ENCODE results near the gene STPG1.

STPG1 gene

DNA sequence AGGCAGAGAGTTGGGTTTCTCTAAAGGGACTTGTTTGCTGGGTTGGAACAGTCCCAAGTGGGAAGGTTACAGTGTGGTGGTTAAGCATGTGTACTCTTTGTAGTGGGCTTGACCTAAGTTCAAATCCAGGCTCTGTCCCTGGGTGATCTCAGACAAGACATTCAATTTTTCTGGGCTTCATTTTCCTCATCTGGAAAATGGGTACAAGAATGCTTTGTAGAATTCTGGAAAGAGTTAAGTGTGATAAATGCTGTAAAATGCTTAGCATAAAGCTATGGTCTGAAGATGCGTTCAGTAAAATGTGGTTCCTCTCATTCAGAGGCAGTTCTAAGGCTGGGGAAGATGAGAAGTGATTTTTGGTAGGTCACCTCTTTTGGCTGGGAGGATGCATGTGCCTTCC lies 93.6 kb downstream of the STPG1 start:
- no peak overlapping the region for H3K27ac ChIP-seq

DNA sequence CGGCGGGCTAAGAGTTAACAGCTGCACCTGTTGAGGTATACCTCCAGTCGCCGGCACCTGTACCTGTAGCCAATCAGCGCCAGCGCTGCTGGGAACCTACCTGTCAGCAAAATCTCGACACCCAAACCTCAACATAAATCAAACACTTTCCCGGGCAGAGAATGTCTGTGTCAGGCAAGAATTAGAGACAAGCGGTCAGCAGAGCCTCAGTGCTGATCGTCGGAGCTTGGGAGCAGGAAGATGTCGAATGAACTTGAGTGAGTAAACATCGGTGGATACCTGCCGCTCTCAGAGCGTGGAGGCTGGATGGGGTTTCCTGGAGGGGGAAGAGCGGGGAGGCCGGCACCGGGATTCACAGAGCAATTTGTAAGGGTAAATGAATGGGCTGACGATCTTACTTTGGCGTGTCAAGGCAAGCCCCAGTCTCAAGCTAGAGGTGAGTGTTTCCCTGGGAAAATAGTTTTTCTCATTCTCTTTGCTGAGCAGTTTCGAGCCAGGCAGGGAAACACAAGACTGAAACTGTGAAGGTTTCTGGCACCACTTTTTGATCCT lies 94.2 kb downstream of the STPG1 start, which contains the start of gene GRHL3:
GRHL3 (plus strand) TSS at position 46 of the 552 bp plus-strand sequence; CDS start at position 241, 195 bp downstream.
- TF ChIP-seq, protein P1, sequence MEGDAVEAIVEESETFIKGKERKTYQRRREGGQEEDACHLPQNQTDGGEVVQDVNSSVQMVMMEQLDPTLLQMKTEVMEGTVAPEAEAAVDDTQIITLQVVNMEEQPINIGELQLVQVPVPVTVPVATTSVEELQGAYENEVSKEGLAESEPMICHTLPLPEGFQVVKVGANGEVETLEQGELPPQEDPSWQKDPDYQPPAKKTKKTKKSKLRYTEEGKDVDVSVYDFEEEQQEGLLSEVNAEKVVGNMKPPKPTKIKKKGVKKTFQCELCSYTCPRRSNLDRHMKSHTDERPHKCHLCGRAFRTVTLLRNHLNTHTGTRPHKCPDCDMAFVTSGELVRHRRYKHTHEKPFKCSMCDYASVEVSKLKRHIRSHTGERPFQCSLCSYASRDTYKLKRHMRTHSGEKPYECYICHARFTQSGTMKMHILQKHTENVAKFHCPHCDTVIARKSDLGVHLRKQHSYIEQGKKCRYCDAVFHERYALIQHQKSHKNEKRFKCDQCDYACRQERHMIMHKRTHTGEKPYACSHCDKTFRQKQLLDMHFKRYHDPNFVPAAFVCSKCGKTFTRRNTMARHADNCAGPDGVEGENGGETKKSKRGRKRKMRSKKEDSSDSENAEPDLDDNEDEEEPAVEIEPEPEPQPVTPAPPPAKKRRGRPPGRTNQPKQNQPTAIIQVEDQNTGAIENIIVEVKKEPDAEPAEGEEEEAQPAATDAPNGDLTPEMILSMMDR (IDR thresholded peaks at IDR 0.05; ENCODE audit: low read depth, low read length, missing control alignments), result no peak
- no peaks in the 10 kb centered on the region for H3K36me3 ChIP-seq (replicated peaks)
- DNase-seq, result no peak
- H3K4me3 ChIP-seq (ENCODE audit: low read depth, low read length), result no peak within 1 kb of the TSS
- H3K27ac ChIP-seq, result no peak within 1 kb of the TSS
- peaks cover 65% of the 10 kb centered on the region for H3K27me3 ChIP-seq (replicated peaks)
- in situ Hi-C loops (cut with HindIII; ENCODE audit: low pct_ligation_motif_present, low sequenced_read_pairs), result no loop called here

More for the DNA sequence above, 93.6 kb downstream of the STPG1 start:
- Histone ChIP-seq H3K27me3 (replicated peaks) (peaks cover 71% of the 10 kb centered on the region), H3K4me3 (ENCODE audit: low read depth, low read length) (no peak overlapping the region), H3K36me3 (replicated peaks) (no peaks in the 10 kb centered on the region)
- DNase-seq, result no peak
- TF ChIP-seq, protein P1 (IDR thresholded peaks at IDR 0.05; ENCODE audit: low read depth, low read length, missing control alignments), result no peak
- in situ Hi-C loops (cut with HindIII; ENCODE audit: low pct_ligation_motif_present, low sequenced_read_pairs), result no loop called here

DNA sequence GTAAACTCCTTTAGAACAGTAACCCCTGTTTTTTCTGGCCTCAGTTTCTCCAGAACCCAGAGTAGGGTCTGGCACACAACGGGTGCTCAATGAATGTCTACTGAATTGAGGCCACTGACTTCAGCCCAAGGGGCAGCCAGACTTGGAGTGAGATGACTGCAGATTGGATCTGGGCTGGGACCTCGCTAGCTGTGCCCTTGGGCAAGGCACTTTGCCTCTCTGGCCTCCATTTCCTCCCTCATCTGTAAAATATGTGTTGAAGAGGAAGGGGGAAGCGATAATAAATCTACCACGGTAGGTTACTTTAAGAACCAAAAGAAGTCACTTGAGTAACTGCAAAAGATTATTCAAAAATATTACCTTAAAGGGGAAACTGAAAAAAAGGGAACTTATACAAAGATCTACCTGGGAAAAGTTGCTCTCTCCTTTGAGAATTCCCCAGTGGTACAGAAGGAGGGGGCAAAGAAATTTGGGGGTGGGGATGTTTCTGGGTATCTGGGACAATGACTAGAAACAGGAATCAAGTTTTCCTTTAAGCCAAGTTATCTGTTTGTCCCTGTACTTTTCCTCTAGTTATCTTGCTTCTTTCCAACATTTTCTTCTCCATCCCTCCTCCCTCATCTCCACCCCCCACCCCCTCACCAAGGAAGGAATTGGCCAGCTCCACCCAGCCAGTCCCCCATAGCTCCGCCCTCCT lies 94.8 kb downstream of the STPG1 start:
- TF ChIP-seq, protein P1 (IDR thresholded peaks at IDR 0.05; ENCODE audit: low read depth, low read length, missing control alignments), result no peak
- in situ Hi-C loops (cut with HindIII; ENCODE audit: low pct_ligation_motif_present, low sequenced_read_pairs), result no loop called here
- H3K4me3 ChIP-seq (ENCODE audit: low read depth, low read length), result no peak overlapping the region

DNA sequence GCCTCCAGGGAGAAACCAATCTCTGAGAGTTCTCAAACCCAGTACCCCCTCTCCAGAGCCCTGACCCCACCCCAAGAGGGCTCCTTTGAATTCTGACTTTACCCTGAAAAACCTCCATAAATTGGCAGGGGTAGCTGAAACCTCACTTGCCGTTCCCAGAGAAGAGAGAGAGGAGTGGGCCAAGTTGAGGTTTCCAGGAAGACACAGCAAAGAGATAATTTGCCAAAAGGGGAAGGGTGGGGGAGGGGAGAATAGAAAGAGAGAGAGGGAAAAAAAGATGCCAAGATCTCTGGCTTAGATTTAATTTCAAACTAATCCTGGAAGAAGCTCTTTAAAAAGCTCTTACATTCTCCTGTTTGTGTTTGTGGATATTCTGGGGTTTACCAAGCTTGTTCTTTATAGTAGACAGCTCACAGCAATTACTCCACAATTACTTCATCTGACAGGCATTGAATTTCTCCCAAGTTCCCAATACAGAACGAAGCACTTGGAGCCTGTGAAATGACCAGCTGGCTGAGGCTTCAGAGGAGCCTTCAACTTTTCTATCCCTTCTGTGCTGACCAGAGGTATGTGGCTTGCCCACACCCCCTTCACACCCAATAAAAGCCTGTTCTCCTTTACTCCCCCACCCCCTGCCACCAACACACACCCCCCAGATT lies 95.5 kb downstream of the STPG1 start:
- DNase-seq, result no peak
- TF ChIP-seq, protein P1 (IDR thresholded peaks at IDR 0.05; ENCODE audit: low read depth, low read length, missing control alignments), result no peak
- Histone ChIP-seq H3K36me3 (replicated peaks) (no peaks in the 10 kb centered on the region), H3K4me3 (ENCODE audit: low read depth, low read length) (no peak overlapping the region), H3K27me3 (replicated peaks) (peaks cover 56% of the 10 kb centered on the region), H3K27ac (no peak overlapping the region)
- in situ Hi-C loops (cut with HindIII; ENCODE audit: low pct_ligation_motif_present, low sequenced_read_pairs), result no loop called here

More for the DNA sequence above, 94.8 kb downstream of the STPG1 start:
- no peak for DNase-seq
- Histone ChIP-seq H3K27ac (no peak overlapping the region), H3K36me3 (replicated peaks) (no peaks in the 10 kb centered on the region), H3K27me3 (replicated peaks) (peaks cover 62% of the 10 kb centered on the region)

DNA sequence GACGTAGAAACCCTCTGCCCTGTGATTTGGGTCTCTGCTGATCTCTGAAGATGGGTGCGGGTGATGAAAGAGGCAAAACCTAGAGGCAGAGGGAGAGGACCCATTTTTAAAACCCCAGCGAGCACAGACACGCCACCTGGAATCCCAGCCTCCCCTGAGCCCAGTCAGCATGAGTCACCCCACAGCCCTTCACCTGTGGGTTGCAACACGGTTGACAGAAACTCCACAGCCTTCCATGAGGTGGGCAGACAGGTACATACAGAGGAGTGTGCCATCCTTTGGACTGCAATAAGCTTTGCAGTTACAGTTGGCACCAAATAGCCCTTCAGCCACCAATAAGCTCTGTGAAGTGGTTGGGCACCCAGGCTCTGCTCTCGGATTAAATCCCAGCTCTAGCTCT lies 96.5 kb downstream of the STPG1 start:
- H3K27me3 ChIP-seq (replicated peaks), result peaks cover 51% of the 10 kb centered on the region
- H3K4me3 ChIP-seq (ENCODE audit: low read depth, low read length), result no peak overlapping the region
- no peaks in the 10 kb centered on the region for H3K36me3 ChIP-seq (replicated peaks)
- DNase-seq, result no peak
- H3K27ac ChIP-seq, result no peak overlapping the region
- TF ChIP-seq, protein P1 (IDR thresholded peaks at IDR 0.05; ENCODE audit: low read depth, low read length, missing control alignments), result no peak
- in situ Hi-C loops (cut with HindIII; ENCODE audit: low pct_ligation_motif_present, low sequenced_read_pairs), result no loop called here
